Stimulated activated CD4-positive, alpha-beta T cell treated with anti-CD3 and anti-CD28 coated beads, Interleukin-12 subunit alpha, Interleukin-12 subunit beta, amount 100 ng/mL, for 24 hours (primary cell): ENCODE measurements around the gene MS4A4E.
"Not testable (repeated sequence)": the region's sequence is repeated elsewhere in the genome, so short reads cannot be mapped to it uniquely, and the experiment has no call there.

Experiments used
- DNase-seq, 2 experiments: peaks; one replicate each; pipeline ENCODE4 v3.0.0-alpha.2; 2020; ENCODE audit warnings: low read depth in 2 of 2

MS4A4E gene

GRCh38 chr11:60221692-60222091 lies 21.2 kb downstream of the MS4A4E start:
- no peak for DNase-seq

- DNase-seq = no peak
Measured at GRCh38 chr11:60221181-60221580, 21.8 kb downstream of the MS4A4E start.

- DNase-seq = no peak
Measured at GRCh38 chr11:60214386-60214785, 28.6 kb downstream of the MS4A4E start.

GRCh38 chr11:60211206-60211605 lies 31.7 kb downstream of the MS4A4E start:
- no peak for DNase-seq

GRCh38 chr11:60209977-60210376 lies 33.0 kb downstream of the MS4A4E start:
- DNase-seq = no peak

GRCh38 chr11:60208951-60209350 lies 34.0 kb downstream of the MS4A4E start:
- no peak for DNase-seq

GRCh38 chr11:60208146-60208895 lies 34.6 kb downstream of the MS4A4E start:
- DNase-seq = no peak

GRCh38 chr11:60206616-60207015 lies 36.3 kb downstream of the MS4A4E start:
- no peak for DNase-seq

GRCh38 chr11:60204922-60205321 lies 38.0 kb downstream of the MS4A4E start:
- no peak for DNase-seq

- DNase-seq = not testable (repeated sequence)
Measured at GRCh38 chr11:60201334-60201733, 41.6 kb downstream of the MS4A4E start.

GRCh38 chr11:60197442-60197841 lies 45.5 kb downstream of the MS4A4E start:
- DNase-seq = no peak

- no peak for DNase-seq
Measured at GRCh38 chr11:60195923-60196368, 47.0 kb downstream of the MS4A4E start.

- no peak for DNase-seq
Measured at GRCh38 chr11:60194511-60194910, 48.4 kb downstream of the MS4A4E start.

GRCh38 chr11:60193687-60194433 lies 49.1 kb downstream of the MS4A4E start:
- DNase-seq = peak; percentile 36 to 70

- DNase-seq = not testable (repeated sequence)
Measured at GRCh38 chr11:60192564-60192963, 50.4 kb downstream of the MS4A4E start.

- DNase-seq = not testable (repeated sequence)
Measured at GRCh38 chr11:60188481-60188880, 54.5 kb downstream of the MS4A4E start.

- DNase-seq = not testable (repeated sequence)
Measured at GRCh38 chr11:60186128-60186527, 56.8 kb downstream of the MS4A4E start.

GRCh38 chr11:60185512-60185827 lies 57.5 kb downstream of the MS4A4E start:
- not testable (repeated sequence) for DNase-seq

GRCh38 chr11:60184824-60185511 lies 58.0 kb downstream of the MS4A4E start:
- no peak for DNase-seq

GRCh38 chr11:60183591-60184205 lies 59.2 kb downstream of the MS4A4E start:
- no peak for DNase-seq

GRCh38 chr11:60182541-60183330 lies 60.2 kb downstream of the MS4A4E start, which contains the start of gene MS4A6A:
MS4A6A (minus strand) TSS chr11:60183083; CDS start chr11:60181727, 1,356 bp downstream.
- no peak for DNase-seq
